LNCAP (cell line): ENCODE results near the gene TMX4.

Experiments
- TF ChIP-seq, protein P1 (sequence below): fragments of 450-650 bp; IDR thresholded peaks from 2 replicates; pipeline ENCODE4 v1.5.1; 2017; ENCODE audit warnings: mild to moderate bottlenecking

The TMX4 gene

DNA sequence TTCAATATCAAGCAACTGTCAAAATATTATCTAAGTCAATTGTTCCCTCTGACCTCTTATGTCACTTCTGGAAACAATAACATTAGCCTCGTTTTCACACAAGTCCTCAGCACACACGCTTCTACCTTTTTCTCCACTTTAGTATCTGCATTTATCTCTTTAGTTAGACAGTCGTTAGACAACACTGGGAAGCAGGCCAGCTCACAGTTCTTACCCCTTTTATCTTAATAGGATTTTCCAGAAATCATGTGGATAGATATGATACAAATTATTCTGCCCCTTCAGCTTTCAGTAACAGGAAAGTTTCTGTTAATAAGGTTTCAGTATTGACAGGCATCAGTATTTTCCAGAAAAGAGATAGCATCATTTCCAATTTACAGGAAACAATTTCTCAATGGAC, 53.4 kb downstream of the TMX4 start:
- TF ChIP-seq, protein P1, sequence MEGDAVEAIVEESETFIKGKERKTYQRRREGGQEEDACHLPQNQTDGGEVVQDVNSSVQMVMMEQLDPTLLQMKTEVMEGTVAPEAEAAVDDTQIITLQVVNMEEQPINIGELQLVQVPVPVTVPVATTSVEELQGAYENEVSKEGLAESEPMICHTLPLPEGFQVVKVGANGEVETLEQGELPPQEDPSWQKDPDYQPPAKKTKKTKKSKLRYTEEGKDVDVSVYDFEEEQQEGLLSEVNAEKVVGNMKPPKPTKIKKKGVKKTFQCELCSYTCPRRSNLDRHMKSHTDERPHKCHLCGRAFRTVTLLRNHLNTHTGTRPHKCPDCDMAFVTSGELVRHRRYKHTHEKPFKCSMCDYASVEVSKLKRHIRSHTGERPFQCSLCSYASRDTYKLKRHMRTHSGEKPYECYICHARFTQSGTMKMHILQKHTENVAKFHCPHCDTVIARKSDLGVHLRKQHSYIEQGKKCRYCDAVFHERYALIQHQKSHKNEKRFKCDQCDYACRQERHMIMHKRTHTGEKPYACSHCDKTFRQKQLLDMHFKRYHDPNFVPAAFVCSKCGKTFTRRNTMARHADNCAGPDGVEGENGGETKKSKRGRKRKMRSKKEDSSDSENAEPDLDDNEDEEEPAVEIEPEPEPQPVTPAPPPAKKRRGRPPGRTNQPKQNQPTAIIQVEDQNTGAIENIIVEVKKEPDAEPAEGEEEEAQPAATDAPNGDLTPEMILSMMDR, result no peak

DNA sequence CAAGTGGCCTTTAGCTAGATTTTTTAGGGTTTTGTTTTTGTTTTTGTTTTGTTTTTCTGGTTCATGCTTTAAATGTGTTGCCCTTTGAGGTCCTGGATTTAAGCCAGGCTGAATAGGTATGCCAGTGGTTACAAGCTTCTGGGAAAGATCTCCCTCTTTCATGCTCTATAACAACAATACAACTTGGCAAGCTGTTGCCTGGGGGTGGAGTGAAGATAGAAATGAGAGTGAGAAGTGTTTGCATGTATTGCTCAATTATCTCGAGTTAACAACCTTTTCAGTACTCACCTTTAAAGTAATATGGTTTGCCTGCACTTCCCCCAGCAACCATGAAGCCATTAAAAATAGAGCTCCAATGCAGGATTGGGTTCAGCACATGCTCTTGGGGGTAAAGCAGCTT, 60.1 kb downstream of the TMX4 start:
- TF ChIP-seq, protein P1, result no peak

DNA sequence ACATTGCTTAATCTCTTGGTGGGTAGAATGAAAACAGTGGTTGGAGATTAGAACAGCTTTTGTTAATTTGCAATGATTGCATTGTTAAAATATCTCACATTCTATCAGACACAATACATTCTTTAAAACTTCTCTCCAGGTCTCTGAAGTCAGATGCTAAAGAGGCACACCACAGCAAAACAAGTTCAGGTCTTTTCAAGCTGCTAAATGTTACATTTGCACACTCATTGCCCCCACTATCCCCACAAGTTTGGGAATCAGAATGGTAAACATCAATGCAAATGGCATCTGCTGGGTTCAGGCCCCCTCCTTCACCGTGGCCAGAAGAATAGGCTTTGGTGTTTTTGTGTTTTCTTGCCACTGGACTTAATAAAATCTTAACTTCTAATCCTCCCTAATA, 69.2 kb downstream of the TMX4 start:
- TF ChIP-seq, protein P1, result no peak

DNA sequence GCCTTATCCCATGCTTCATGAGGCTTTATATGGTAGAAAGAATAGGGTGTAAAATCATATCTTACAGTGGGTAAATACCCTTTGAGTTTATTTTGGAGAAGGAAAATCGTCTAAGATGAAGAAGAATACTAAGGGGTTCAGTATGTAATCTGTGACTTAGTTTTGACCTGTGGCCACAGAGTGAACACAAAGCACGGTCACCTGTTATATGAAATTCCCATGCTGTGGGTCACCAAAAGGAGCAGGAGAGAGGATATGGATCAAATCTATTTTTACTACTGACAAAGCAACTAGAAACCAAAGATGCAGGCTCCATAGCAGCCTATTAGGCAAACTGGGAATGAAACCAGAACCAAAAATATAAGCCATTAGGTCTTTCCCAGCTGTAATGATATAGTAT, 75.7 kb downstream of the TMX4 start:
- TF ChIP-seq, protein P1, result no peak

DNA sequence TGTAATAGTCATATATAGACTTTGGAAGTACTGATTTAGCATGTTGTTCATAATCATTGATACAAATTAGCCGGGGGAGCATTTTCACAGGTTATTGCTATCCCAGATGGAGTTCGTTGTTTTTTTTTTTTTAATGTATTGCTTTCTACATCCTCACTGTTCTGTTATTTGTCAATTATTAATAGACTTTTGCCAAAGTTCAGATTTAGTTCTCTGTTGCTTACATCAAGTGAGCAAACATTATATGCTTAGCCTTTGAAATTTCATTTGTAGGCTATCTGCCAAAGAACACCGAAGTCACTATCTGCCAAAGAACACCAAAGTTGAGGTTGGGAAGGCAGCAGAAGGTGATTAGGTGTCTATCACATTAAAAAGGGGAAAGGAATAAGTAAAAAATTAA, 79.2 kb downstream of the TMX4 start, which contains the start of gene HAO1:
Gene HAO1 (minus strand): TSS at position 118 of the 400 bp plus-strand sequence. CDS start 36 bp downstream, at position 82.
- TF ChIP-seq, protein P1, result no peak

DNA sequence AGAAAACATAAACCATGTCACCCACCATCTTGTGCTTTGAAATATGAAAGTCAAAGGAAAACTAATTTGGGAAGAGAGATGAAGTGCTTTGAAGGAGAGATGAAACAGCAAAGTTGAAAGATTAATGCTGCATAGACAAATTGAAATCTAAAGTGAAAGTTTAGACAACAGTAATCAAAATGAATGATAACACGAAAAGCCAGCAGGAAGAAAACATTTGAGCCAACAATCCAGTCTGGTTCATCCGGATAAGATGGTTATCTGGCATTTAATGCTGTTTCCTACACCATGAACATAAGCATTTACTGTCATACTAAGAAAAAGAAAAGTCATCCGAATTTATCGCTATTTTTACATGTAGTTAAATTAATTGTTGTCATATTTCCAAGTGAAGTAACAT, 79.9 kb downstream of the TMX4 start:
- TF ChIP-seq, protein P1, result no peak

DNA sequence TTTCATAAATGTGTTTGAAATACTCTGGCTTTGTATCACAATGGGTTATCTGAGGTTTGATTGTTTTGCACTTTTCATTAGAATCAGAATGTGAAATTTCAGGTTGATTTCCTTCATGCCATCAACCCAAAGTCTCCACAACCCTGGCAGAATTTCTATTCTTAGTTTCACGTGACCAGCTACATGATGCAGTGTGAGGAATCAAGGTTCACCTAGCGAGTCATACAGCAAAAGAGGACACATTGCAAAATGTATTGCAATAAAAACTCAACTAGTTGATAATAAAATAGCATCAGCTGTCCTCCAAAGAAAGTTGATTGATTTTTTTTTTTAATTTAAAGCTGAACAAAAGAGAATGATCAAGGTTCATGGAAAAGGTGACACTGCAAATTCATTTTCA, 81.5 kb downstream of the TMX4 start:
- TF ChIP-seq, protein P1, result no peak

DNA sequence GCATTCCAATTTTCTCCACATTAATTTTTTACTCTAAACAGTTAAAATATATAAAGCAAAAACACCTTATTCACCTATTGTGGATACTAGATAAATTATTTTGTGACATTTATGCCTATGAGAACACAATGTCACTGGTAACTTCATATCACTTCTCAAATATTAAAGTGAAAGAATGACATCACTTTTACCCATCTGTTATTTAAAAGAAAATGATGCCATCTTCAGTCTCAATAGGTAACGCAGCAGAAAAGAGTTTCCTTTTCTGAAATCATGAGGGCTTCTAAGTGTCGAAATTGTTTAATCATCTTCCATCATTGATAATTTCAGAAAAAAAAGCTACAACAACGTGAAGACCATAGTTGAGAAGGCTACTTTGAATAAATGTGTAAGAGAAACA, 82.2 kb downstream of the TMX4 start:
- TF ChIP-seq, protein P1, result no peak
